ENCODE measurements around the gene UTP18. TPM values are rescaled to one million over a fixed set of nuclear protein-coding genes. Genes with fewer than 3 reads are reported as not detected.
"Not testable (repeated sequence)": the region's sequence is repeated elsewhere in the genome, so short reads cannot be mapped to it uniquely, and the experiment has no call there.

UTP18 gene
- 33.7 and 50.8 TPM in 2 replicates for total RNA-seq (2014; rRNA removed; shearing (Covaris generic); ENCODE audit: low replicate concordance)

DNA sequence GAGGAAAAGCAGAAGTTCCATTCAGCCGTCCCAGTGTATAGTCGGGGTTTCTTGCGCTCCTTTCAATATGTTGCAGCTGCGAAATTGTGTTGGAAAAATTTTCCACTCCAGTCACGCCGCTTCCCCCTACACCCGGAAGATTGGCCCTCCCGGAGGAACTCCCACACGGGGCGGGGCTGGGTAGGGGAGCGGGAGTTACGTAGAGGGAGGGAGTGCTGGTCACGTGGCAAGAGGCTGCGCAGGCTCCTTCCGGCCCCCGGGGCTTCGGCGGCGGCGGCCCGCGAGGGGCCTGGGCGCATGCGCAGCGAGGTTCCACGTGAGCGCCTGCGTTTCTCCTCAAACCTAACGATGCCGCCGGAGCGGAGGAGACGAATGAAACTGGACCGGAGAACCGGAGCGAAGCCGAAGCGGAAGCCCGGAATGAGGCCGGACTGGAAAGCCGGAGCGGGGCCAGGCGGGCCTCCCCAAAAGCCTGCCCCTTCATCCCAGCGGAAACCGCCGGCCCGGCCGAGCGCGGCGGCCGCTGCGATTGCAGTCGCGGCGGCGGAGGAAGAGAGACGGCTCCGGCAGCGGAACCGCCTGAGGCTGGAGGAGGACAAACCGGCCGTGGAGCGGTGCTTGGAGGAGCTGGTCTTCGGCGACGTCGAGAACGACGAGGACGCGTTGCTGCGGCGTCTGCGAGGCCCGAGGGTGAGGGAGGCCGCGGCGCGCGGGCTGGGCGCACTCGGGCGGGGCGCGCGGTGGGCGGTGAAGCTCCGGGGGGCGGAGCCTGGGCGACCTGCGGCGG, at the start of gene UTP18:
Gene UTP18 (plus strand): TSS at position 310 of the 787 bp plus-strand sequence. CDS start 39 bp downstream, at position 349.
- H3K27ac ChIP-seq (ENCODE audit: low read length) = peak within 1 kb of the TSS; percentile 85
- no peaks in the 10 kb centered on the region for H3K9me2 ChIP-seq (replicated peaks; ENCODE audit: insufficient read depth, low read length)
- H2AFZ ChIP-seq (ENCODE audit: low read length) = peak within 1 kb of the TSS; percentile 39; the same call in 1 of the 2 replicates
- peaks cover 41% of the 10 kb centered on the region for H3K4me1 ChIP-seq (ENCODE audit: low read length)
- peak within 1 kb of the TSS; percentile 91 for H3K9ac ChIP-seq (ENCODE audit: low read length)
- H3K4me2 ChIP-seq (ENCODE audit: low read depth, low read length, poor library complexity, severe bottlenecking) = peak within 1 kb of the TSS; percentile 72
- H3K4me3 ChIP-seq (ENCODE audit: low read length) = peak within 1 kb of the TSS; percentile 81
- H3K79me2 ChIP-seq (ENCODE audit: low read length) = peaks cover 97% of the 10 kb centered on the region
- H4K20me1 ChIP-seq (ENCODE audit: insufficient read depth, low read depth, low read length) = peaks cover 19% of the 10 kb centered on the region; the same call in 1 of the 2 replicates
- peaks cover 53% of the 10 kb centered on the region for H3K36me3 ChIP-seq (ENCODE audit: insufficient read depth, low read length)
- H3K27me3 ChIP-seq (ENCODE audit: low read length) = no peaks in the 10 kb centered on the region
- DNase-seq = peak; percentile 98
- H3K9me3 ChIP-seq (ENCODE audit: low read length) = no peaks in the 10 kb centered on the region

DNA sequence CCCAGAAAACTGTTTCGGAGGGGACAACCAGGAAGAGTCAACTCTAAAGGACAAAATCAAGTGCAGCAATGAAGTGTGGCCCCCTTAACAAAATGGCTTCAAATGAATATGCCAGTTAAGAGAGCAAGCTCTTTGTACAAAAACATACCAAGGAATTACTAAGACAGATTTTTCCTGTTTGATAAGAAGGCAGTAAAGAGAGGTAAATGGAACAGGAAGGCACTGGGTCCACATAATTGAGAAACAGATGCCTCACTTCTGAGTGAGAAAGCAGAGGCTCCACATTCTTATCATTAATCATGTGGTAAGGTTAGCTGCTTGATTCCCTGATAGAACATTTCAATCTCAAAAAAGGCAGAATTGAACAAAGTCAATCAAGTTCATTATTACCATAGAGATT, 45.4 kb upstream of the UTP18 start:
- Histone ChIP-seq H3K27ac (ENCODE audit: low read length) (no peak overlapping the region), H4K20me1 (ENCODE audit: insufficient read depth, low read depth, low read length) (no peaks in the 10 kb centered on the region), H3K4me2 (ENCODE audit: low read depth, low read length, poor library complexity, severe bottlenecking) (no peak overlapping the region), H3K27me3 (ENCODE audit: low read length) (no peaks in the 10 kb centered on the region), H3K4me3 (ENCODE audit: low read length) (no peak overlapping the region), H3K9ac (ENCODE audit: low read length) (no peak overlapping the region), H3K9me3 (ENCODE audit: low read length) (no peaks in the 10 kb centered on the region), H2AFZ (ENCODE audit: low read length) (no peak overlapping the region), H3K79me2 (ENCODE audit: low read length) (peaks cover 11% of the 10 kb centered on the region), H3K36me3 (ENCODE audit: insufficient read depth, low read length) (peaks cover 42% of the 10 kb centered on the region; the same call in 1 of the 2 replicates), H3K9me2 (replicated peaks; ENCODE audit: insufficient read depth, low read length) (no peaks in the 10 kb centered on the region), H3K4me1 (ENCODE audit: low read length) (no peaks in the 10 kb centered on the region)
- no peak for DNase-seq

DNA sequence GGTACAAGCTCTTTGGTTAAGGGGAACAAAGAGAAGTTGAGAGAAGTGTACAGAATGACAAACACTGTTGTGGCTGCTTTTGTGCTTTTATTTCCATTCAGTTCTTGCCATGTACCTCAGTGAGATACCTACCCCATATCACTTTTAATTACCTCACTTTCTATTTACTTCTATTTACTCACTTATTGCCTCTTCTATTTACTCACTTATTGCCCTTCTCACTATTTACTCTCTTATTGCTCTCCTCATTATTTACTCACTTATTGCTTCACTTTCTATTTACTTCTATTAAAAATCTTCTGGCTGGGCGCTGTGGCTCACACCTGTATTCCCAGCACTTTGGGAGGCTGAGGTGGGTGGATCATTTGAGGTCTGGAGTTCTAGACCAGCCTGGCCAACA, 42.4 kb upstream of the UTP18 start:
- Histone ChIP-seq H3K27me3 (ENCODE audit: low read length) (no peaks in the 10 kb centered on the region), H3K4me1 (ENCODE audit: low read length) (no peaks in the 10 kb centered on the region), H3K4me2 (ENCODE audit: low read depth, low read length, poor library complexity, severe bottlenecking) (no peak overlapping the region), H3K27ac (ENCODE audit: low read length) (no peak overlapping the region), H3K36me3 (ENCODE audit: insufficient read depth, low read length) (peaks cover 53% of the 10 kb centered on the region; the same call in 1 of the 2 replicates), H2AFZ (ENCODE audit: low read length) (no peak overlapping the region), H4K20me1 (ENCODE audit: insufficient read depth, low read depth, low read length) (no peaks in the 10 kb centered on the region), H3K9me3 (ENCODE audit: low read length) (no peaks in the 10 kb centered on the region), H3K79me2 (ENCODE audit: low read length) (peaks cover 28% of the 10 kb centered on the region), H3K4me3 (ENCODE audit: low read length) (no peak overlapping the region), H3K9me2 (replicated peaks; ENCODE audit: insufficient read depth, low read length) (no peaks in the 10 kb centered on the region), H3K9ac (ENCODE audit: low read length) (no peak overlapping the region)
- no peak for DNase-seq

DNA sequence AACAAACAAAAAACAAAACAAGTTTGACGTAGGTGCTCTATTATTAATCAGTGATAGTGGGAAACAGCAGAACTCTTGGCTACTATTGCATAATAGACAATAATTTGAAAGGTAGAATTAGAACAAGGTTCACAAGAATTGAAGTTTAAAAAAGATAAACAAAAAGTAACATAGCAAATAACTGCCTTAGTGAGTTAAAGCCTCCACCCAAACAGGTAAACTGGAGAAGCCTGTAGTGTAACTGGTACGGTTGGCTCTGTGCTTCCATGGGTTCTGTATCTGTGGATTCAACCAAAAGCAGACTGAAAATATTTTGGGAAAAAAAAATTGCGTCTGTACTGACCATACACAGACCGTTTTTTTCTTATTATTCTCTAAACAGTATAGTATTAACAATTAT, 39.0 kb upstream of the UTP18 start:
- H4K20me1 ChIP-seq (ENCODE audit: insufficient read depth, low read depth, low read length) = no peaks in the 10 kb centered on the region
- no peak for DNase-seq
- no peak overlapping the region for H3K27ac ChIP-seq (ENCODE audit: low read length)
- peaks cover 45% of the 10 kb centered on the region; the same call in 1 of the 2 replicates for H3K36me3 ChIP-seq (ENCODE audit: insufficient read depth, low read length)
- no peak overlapping the region for H3K4me3 ChIP-seq (ENCODE audit: low read length)
- no peak overlapping the region for H3K4me2 ChIP-seq (ENCODE audit: low read depth, low read length, poor library complexity, severe bottlenecking)
- no peaks in the 10 kb centered on the region for H3K27me3 ChIP-seq (ENCODE audit: low read length)
- no peak overlapping the region for H3K9ac ChIP-seq (ENCODE audit: low read length)
- peaks cover 15% of the 10 kb centered on the region for H3K4me1 ChIP-seq (ENCODE audit: low read length)
- no peaks in the 10 kb centered on the region for H3K9me3 ChIP-seq (ENCODE audit: low read length)
- H3K9me2 ChIP-seq (replicated peaks; ENCODE audit: insufficient read depth, low read length) = no peaks in the 10 kb centered on the region
- no peak overlapping the region for H2AFZ ChIP-seq (ENCODE audit: low read length)
- peaks cover 56% of the 10 kb centered on the region for H3K79me2 ChIP-seq (ENCODE audit: low read length)

DNA sequence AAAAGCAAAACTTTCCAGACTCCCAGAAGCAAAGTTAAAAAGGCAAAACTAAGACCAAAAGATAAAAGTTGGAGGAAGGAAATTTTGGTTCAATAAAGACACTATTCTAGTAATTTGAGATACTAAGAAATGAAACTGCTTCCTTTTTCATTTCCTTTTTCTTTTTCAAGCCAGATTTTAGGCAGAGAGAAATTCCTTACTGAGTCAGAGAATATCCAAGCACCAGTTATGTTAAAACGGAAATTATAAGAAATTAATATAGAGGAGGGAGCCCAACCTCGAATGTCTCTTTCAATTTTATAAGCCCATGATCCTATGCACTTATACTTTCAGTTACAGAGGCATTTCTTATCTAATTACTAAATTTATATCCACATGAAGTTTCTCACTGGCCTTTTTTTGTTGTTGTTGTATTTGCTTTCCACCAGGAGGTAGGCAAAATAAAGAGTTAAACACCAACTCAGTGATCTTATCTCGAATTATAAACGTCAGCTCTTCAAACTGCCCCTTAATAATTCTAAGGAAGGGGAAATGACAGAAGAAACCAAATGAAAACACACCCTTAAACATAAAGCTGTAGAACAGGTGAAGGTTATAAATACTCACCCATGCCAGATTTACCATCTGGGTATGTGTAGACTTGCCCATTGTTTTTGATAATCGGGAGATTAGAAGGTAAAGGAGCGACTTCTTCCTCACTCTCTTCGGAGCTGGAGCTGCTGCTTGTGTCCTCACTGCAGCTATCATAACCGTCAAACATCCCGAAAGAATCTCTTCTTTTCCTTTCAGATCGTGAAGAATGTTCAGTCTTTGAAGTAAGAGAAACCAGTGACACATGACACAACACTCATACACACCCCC, 35.7 kb upstream of the UTP18 start:
- Histone ChIP-seq H2AFZ (ENCODE audit: low read length) (no peak overlapping the region), H4K20me1 (ENCODE audit: insufficient read depth, low read depth, low read length) (no peaks in the 10 kb centered on the region), H3K9ac (ENCODE audit: low read length) (no peak overlapping the region), H3K27me3 (ENCODE audit: low read length) (no peaks in the 10 kb centered on the region), H3K4me2 (ENCODE audit: low read depth, low read length, poor library complexity, severe bottlenecking) (peak overlapping the region; percentile 24), H3K36me3 (ENCODE audit: insufficient read depth, low read length) (peaks cover 26% of the 10 kb centered on the region; the same call in 1 of the 2 replicates), H3K9me2 (replicated peaks; ENCODE audit: insufficient read depth, low read length) (no peaks in the 10 kb centered on the region), H3K4me1 (ENCODE audit: low read length) (peaks cover 22% of the 10 kb centered on the region), H3K4me3 (ENCODE audit: low read length) (no peak overlapping the region), H3K9me3 (ENCODE audit: low read length) (no peaks in the 10 kb centered on the region), H3K79me2 (ENCODE audit: low read length) (peaks cover 78% of the 10 kb centered on the region), H3K27ac (ENCODE audit: low read length) (peak overlapping the region; percentile 44; the same call in 1 of the 2 replicates)
- no peak for DNase-seq

DNA sequence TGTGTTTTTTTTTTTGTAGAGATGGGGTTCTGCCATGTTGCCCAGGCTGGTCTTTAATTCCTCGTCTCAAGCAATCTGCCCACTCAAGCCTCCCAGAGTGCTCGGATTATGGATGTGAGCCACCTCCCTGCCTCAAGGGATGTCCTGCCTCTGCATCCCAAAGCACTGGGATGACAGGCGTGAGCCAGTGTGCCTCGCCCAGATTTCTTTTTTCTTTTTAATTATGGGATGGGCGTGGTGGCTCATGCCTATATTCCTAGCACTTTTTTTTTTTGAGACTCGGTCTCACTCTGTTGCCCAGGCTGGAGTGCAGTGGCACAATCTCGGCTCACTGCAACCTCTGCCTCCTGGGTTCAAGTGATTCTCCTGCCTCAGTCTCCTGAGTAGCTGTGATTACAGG, 34.8 kb upstream of the UTP18 start:
- not testable (repeated sequence) for H4K20me1 ChIP-seq (ENCODE audit: insufficient read depth, low read depth, low read length); H3K27ac ChIP-seq (ENCODE audit: low read length); DNase-seq; H3K9me3 ChIP-seq (ENCODE audit: low read length); H3K9ac ChIP-seq (ENCODE audit: low read length); H3K4me2 ChIP-seq (ENCODE audit: low read depth, low read length, poor library complexity, severe bottlenecking); H3K4me3 ChIP-seq (ENCODE audit: low read length); H3K9me2 ChIP-seq (replicated peaks; ENCODE audit: insufficient read depth, low read length); H3K27me3 ChIP-seq (ENCODE audit: low read length); H2AFZ ChIP-seq (ENCODE audit: low read length)
- Histone ChIP-seq H3K79me2 (ENCODE audit: low read length) (peaks cover 80% of the 10 kb centered on the region), H3K4me1 (ENCODE audit: low read length) (peaks cover 31% of the 10 kb centered on the region), H3K36me3 (ENCODE audit: insufficient read depth, low read length) (peaks cover 18% of the 10 kb centered on the region; the same call in 1 of the 2 replicates)

DNA sequence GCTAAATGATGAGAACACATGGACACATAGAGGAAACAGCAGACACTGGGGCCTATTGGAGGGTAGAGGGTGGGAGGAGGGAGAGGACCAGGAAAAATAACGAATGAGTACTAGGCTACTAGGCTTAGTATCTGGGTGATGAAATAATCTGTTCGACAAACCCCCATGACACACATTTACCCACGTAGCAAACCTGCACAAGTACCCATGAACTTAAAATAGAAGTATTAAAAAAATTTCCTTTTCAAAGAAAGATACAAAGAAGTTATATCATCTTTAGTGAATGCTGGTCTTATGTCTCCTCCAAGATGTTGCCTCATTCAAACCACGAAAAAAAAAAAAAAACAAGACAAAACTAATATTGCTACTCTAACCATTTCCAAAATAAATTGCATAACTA, 32.2 kb upstream of the UTP18 start:
- no peaks in the 10 kb centered on the region for H3K9me3 ChIP-seq (ENCODE audit: low read length)
- no peak for DNase-seq
- peaks cover 53% of the 10 kb centered on the region for H3K4me1 ChIP-seq (ENCODE audit: low read length)
- no peaks in the 10 kb centered on the region for H3K9me2 ChIP-seq (replicated peaks; ENCODE audit: insufficient read depth, low read length)
- no peak overlapping the region for H3K4me3 ChIP-seq (ENCODE audit: low read length)
- H3K27ac ChIP-seq (ENCODE audit: low read length) = no peak overlapping the region
- peaks cover 91% of the 10 kb centered on the region for H3K79me2 ChIP-seq (ENCODE audit: low read length)
- no peaks in the 10 kb centered on the region for H3K27me3 ChIP-seq (ENCODE audit: low read length)
- H3K9ac ChIP-seq (ENCODE audit: low read length) = no peak overlapping the region
- H3K36me3 ChIP-seq (ENCODE audit: insufficient read depth, low read length) = peaks cover 18% of the 10 kb centered on the region; the same call in 1 of the 2 replicates
- H4K20me1 ChIP-seq (ENCODE audit: insufficient read depth, low read depth, low read length) = no peaks in the 10 kb centered on the region
- H2AFZ ChIP-seq (ENCODE audit: low read length) = no peak overlapping the region
- H3K4me2 ChIP-seq (ENCODE audit: low read depth, low read length, poor library complexity, severe bottlenecking) = no peak overlapping the region

DNA sequence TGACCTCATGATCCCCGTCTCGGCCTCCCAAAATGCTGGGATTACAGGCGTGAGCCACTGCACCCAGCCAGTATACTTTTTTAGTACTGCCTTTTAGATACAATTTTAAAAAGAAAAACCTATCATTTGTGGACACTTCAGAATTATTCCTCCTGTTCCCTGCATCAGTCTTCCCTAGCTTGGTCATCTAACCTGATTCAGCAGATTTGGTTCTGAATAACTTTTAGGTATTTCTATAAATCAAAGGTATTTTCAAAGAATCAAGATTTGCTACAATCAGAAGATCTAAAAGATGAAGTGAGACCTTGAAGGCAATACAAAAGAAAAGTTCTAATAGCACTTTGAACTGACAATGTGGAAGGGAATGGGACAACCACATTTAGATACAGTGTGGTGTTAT, 30.5 kb upstream of the UTP18 start:
- H3K4me3 ChIP-seq (ENCODE audit: low read length) = peak overlapping the region; percentile 6; the same call in 1 of the 2 replicates
- H4K20me1 ChIP-seq (ENCODE audit: insufficient read depth, low read depth, low read length) = no peaks in the 10 kb centered on the region
- H3K9me3 ChIP-seq (ENCODE audit: low read length) = no peaks in the 10 kb centered on the region
- peak overlapping the region; percentile 33 for H3K9ac ChIP-seq (ENCODE audit: low read length)
- H3K4me2 ChIP-seq (ENCODE audit: low read depth, low read length, poor library complexity, severe bottlenecking) = peak overlapping the region; percentile 56
- peaks cover 91% of the 10 kb centered on the region for H3K79me2 ChIP-seq (ENCODE audit: low read length)
- H3K27ac ChIP-seq (ENCODE audit: low read length) = peak overlapping the region; percentile 81
- DNase-seq = no peak
- no peak overlapping the region for H2AFZ ChIP-seq (ENCODE audit: low read length)
- H3K36me3 ChIP-seq (ENCODE audit: insufficient read depth, low read length) = peaks cover 8% of the 10 kb centered on the region; the same call in 1 of the 2 replicates
- no peaks in the 10 kb centered on the region for H3K27me3 ChIP-seq (ENCODE audit: low read length)
- no peaks in the 10 kb centered on the region for H3K9me2 ChIP-seq (replicated peaks; ENCODE audit: insufficient read depth, low read length)
- peaks cover 49% of the 10 kb centered on the region for H3K4me1 ChIP-seq (ENCODE audit: low read length)

Data from Karpas-422 (cell line).